Esophagus mucosa (tissue), 1 donor: ENCODE measurements around the gene PTPRN2. TPM values are rescaled to one million over a fixed set of nuclear protein-coding genes. Genes with fewer than 3 reads are reported as not detected.

Experiments used
- ATAC-seq: fragments of 200-7000 bp; cut with Tn5 transposase; one replicate; pipeline ENCODE4 v1.9.1; 2020
- total RNA-seq: library from RNA; stranded (reverse); gene quantifications from one replicate; pipeline ENCODE4 v1.2.4, GENCODE V29; 2023
- donor health status: DM: yes; HTN: yes; CAD: no.

PTPRN2 gene
- total RNA-seq, 1 donor from 2014 or later, result 0.44 TPM

DNA sequence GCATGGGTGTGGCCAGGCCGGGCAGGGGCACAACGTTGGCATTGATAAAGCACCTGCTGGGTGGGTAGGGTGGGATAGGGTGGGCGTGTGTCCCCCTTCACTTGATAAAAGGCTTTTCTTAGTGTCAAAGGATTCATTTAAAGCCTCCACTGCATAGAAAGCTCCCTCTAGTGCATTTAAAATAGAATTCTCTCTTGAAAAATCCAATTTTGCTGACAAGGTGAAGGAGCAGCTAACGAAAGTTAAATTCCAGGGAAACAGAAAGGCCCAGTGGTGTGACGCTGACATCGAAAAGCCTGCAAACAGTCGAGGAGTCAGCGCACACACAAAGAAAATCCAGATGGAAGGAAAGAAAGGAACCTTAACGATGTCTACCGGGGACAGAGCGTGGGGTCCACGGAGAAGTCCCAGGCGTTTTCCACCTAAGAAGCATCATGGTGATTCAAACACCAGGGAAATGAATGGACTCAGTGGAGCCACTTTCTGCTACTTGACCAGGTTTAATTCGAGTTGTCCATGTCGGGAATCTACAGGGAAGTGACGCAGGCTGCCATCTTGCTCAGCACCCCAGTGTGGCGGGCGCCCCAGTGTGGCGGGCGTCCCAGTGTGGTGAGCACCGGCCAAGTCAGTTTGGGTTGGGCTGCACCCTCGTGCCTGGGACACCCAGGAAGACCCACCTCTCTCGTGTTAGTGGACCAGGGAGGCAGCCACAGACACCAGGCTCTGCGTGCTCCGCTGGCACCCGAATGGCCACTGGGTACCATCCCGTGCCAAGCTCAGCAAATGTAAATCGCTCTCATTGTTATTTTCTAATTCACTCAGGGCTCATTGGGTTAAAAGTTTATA, 1033.0 kb downstream of the PTPRN2 start:
- no peak for ATAC-seq

DNA sequence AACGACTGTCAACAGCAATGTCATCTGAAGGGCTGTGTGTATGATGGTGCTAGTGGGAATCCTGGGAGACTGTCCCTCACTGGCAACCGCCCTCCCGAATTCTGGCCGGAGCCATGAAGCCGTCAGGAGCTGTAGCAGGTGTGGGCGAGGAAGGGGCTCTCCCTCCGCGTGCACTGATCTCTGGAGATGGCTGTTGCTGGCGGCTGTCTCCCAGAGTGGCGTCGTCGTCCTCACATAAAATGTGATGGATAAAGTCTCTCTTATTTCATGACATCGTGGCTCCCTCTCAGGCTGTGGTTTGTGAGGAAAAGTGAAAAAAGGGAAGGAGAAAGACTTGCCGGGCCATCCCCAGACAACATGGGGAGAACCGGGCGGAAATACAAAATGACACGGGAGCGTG, 1034.4 kb downstream of the PTPRN2 start:
- ATAC-seq, result no peak

DNA sequence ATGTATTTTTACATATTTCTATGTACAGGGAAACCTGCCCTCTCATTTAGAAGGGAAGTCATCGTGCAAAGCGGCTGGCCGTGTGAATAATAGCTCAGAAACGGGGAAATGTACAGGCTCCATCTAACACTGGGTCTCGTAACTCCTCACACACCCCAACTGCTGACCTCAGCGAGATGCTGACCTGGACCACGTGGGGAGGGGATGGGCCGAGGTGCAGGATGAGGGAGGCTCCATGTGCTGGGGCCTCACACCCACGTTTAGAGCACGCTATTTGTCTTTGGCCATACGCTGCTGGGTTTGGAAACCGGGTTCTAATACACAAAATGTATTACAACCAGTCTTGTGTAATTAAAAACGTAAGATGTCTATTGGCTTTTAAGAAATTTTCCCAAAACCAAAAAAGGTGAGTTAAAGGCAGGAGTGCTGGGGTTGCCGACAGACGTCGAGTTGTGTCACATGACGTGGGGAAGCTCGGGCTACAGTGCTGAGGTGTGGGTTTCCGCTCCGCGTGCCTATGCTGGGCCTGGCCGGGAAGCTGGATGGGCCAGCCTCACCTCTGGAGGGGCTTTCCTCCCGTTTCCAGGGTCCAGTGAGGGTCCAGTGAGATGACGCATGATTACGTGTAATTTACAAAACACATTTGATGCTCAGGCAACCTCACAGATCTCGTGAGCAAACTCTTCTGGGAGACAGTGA, 1035.2 kb downstream of the PTPRN2 start:
- ATAC-seq, result no peak

DNA sequence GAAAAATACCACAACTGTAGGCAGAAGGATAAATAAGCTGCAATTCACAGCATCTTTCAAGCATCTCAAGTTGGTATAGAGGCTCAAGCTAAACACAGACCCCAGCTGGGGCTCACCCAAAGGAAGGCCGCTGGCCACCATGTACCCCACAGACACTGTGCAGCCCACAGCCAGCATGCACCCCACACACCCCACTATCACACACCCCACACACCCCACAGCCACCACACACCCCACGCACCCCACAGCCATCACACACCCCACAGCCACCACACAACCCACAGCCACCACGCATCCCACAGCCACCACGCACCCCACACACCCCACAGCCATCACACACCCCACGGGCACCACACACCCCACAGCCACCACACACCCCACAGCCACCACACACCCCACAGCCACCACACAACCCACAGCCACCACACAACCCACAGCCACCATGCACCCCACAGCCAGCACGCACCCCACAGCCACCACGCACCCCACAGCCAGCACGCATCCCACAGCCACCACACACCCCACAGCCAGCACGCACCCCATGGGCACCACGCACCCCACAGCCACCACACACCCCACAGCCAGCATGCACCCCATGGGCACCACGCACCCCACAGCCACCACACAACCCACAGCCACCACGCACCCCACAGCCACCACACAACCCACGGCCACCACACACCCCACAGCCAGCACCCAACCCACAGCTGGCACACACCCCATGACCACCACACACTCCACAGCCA, 1036.1 kb downstream of the PTPRN2 start:
- ATAC-seq, result no peak

DNA sequence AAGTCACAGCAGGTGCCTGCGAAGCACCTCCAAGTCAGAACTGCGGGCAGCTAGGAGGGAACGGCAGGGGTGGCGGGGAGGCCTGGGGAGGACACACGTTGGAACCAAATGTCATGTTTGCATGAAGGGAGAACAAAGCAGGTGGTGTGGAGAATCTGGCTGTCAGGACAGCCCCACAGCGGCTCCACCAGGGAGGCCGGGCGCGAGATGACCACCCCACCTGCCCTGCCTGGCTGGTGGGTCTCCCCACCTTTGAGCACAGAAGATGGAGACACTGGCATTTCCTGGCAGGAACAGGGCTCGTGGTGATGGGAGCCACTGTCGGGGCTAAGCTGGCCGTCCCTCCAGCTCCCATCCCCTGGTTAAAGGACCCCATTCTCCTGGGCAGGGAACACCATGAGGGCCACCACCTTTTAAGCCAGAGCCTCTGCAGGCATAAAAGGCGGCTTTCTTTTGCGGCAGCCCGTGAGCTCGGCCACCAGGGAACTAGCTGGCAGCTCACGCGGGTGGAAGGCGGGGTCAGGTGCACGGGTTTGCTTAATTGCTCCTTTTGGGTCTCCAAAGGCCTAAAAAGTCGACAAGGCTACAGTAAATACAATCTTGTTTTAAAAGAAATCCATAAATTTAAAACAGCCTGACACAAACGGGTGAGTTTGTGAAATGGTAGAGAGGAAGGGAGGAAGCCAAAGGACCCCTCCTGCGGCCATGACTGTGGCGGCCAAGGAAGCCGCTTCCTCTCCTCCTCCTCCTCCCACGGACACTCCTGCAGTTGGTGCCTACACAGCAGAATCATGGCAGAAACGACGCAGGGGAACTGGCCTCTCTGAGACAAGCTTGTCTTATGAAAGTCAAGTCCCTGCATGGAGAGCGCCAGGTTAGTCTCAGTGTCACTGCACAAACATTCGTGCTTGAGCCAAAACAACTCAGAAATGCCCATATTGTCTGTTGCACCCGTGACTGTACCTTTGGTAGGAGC, 1037.0 kb downstream of the PTPRN2 start:
- no peak for ATAC-seq

DNA sequence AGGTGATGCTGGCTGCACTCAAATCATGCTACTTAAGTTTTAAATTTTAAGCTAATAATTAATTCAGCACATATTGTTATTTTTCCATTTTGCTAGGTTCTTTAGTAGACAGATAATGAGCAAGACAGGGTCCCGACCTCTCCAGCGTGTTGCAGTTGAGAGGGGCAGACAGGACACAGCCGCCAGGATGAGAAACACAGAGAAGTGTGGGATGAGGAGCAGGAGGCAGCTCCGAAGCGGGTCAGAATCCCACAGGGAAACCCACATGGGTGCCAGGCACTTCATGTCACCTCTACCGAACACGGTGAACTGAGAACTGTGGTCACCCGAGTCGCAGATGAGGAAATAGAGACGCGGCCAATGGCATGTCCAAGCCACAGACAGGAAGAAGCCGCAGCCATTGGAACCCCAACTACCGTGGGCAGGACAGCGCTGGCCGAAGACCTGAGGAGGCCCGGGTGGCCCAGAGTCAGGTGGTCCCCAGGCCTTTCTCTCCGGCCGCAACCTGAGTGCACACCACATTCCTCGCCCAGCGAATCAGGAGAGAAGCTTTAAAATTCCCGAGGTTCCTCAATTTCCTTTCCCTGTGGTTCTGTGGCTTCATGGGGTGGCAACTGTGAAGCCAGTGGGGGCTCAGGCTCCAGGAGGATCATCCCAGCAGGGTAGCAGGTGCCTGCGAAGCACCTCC, 1037.9 kb downstream of the PTPRN2 start:
- no peak for ATAC-seq

DNA sequence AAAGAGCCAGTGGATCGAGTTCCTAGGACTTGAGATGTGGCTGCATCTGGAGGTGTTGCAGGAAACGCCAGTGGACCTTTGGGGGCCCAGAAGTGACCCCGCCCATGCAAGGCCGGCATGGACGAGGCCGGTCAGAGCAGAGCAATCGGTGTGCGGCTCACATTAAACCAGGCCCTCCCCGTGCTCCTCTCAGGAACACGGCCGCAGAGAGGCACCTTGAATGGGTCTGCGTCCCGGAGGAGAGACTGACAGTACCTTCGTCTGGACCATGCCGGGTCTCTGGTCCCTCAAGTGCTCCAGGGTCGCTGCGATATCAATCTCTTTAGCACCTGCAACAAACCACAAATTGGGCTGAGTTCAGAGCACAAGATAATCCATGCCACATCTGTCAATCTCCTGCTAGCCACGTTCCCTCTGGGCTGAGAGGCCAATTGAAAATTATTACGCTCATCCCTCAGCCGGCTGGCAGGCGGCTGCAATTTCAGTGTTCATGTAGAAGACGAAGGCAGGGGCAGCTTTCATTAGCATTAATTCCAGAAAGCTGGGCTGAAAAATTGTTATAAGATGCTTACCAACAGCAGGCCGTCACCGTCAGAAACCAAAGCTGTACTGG, 1038.8 kb downstream of the PTPRN2 start:
- no peak for ATAC-seq

DNA sequence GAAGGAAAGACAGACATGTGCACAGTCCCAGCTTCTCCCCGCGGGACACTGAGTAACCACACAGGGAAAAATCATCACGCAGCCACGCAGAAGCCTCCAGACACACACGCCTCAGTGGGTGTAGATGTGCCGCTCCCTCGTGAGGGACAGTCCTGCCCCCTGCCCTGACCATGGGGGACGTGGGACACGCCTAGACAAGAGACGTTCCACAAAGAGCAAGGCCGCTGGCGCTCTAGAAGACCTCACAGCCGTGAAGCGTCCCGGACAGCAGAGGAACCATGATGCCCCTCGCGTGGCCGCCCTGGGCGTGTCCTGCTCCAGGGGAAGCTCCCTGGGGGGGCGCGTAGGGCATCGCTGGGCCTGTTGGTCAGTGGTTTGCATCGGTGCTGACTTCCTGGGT, 1040.0 kb downstream of the PTPRN2 start:
- no peak for ATAC-seq

DNA sequence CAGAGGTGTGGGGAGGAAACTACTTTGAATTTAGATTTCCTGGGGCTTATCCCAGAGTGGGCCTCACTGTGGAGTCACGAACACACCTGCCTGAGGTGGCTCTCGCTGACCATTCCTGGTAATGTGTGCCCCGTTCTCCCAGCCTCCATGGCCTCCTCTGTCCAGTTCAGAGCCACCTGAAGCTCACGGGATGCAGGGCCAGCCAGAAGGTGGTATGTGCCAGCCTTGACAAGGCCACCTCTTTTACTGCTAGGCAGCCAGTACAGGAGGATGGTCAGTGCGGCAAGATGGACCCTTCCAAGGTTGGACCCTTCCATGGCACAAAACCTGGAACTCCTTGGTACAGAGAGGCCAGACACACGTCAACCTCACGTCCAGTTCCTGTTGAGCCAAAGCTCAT, 1040.5 kb downstream of the PTPRN2 start:
- ATAC-seq, result no peak

DNA sequence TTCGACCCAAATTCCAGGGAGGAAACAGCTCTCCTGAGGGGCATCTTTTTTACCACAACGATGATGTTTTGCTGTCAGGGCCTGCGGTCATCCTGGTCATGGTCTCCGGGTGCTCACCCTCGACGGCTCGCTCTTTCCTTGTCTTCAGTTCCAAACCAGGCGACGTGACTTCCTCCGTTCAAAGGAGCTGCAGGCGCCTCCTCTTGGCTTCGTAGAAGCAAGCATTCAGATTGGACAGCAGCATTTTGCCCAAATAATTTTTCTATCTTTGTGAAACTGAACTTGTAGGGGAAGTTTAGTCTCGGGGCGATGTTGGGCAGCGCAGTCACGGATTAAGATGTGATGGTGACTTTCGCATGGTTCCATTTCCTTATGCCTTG, 1042.0 kb downstream of the PTPRN2 start:
- no peak for ATAC-seq

DNA sequence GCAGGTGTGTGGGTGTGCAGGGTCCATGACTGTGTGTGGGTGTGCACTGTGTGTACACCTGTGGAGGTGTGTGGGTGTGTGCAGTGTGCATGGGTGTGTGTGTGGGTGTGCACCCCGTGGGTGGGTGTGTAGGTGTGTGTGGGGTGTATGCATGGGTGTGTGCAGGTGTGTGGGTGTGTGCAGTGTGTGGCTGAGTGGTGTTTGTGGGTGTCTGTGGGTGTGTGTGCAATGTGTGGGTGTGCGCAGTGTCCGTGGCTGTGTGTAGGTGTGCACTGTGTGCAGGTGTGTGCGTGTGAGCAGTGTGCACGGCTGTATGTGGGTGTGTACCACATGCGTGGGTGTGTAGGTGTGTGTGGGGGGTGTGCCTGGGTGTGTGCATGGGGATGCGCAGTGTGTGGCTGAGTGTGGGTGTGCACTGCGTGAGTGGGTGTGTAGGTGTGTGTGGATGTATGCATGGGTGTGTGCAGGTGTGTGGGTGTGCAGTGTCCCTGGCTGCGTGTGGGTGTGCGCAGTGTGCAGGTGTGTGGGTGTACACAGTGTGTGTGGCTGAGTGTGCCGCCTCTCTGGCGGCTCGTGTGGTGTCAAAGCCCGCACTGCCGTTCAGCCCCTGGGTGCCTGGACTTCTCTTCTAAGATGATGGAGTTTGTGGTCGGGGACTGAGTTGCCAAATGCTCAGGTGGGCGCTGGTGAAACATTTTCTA, 1042.5 kb downstream of the PTPRN2 start:
- ATAC-seq, result peak; percentile 35

DNA sequence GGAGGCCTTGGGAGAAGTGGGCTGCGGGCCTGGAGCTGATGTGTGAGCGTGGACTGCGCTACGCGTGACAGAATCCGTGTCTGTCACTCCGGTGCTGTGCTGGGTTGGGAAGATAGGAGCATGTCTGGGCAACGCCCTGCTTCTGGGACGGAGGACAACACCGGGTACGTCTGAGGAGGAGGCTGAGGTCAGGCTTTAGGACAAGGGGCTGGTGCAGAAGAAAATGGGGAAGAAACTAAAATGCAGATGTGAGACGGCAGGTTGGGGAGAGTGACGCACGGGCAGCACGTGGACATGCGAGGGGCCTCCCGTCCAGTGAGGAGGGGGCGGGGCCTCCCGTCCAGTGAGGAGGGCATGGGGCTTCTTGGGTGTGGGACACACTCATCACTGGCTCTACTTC, 1043.4 kb downstream of the PTPRN2 start:
- ATAC-seq, result no peak

DNA sequence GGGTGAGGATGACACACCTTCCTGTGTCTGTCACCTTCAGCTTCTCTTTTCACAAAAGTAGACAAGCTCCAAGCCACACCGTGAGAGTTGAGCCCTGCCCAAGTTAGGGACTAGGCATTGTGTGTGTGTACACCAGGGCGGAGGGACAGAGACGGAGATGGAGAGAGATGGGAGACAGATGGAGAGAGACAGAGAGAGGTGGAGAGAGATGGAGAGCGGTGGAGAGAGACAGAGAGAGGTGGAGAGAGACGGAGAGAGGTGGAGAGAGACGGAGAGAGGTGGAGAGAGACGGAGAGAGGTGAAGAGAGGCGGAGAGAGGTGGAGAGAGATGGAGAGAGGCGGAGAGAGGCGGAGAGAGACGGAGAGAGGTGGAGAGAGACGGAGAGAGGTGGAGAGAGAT, 1043.8 kb downstream of the PTPRN2 start:
- ATAC-seq, result no peak

DNA sequence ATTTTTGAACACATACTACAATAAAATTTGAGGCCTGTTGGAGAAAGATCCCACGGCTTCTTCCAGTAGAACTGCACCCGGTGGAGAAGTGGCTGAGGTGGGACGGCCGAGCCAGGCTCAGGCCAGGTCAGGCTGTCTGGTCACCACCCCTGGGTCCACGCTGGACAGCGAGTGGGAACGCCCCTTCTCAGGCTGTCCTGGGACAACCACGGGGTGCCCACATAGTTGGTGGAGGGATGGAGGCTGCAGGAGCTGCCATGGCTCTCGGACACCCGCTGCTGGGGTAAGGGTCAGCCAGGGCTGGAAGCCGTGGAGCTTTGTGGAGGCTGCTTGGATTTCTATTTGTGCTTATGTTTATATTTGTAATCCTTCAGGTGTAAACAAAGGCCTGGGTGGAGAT, 1044.3 kb downstream of the PTPRN2 start:
- ATAC-seq, result no peak

DNA sequence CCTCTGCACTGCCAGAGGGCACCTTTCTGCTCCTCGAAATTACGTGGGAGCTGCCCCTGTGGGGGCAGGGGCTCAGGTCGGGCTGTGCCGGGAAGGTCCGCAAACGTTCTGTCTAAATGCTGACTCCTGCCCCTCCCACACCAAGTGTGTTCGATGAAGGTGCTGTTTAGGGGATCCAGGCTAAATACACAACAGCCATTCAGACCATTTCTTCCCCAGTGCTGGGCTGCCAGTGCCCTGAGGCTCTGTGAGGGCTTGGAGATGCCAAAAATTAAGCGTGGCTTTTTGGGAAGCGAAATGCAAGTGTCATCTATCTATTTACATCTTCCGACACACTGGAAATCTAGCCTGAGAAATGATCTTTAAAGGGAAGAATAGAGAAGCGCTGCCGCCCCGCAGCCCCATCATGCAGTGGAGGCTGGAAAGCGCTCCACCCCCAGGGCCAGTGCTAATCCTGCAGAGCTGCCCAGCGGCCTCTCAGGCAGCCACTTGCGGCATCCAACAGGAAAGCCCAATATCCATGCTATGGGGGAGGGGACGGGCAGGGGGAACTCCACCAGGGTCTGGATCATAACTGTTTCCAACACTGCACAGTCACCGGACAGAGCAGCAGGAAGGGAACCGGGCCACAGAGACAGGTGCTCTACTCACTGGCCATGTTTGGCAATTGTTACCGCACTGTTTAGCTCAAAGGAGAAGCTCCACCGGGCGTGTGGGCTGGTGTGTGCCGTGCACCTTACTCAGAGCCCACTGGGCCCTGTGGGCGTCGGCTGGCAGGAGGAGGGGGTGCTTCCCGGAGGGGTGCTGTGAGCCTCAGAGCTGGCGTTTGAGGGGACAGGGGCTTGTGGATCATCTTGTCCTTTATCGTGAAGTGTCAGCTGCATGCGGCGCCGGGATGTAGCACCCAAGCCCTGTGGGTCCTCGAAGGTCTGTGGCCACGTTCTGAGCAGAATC, 1045.3 kb downstream of the PTPRN2 start:
- no peak for ATAC-seq

DNA sequence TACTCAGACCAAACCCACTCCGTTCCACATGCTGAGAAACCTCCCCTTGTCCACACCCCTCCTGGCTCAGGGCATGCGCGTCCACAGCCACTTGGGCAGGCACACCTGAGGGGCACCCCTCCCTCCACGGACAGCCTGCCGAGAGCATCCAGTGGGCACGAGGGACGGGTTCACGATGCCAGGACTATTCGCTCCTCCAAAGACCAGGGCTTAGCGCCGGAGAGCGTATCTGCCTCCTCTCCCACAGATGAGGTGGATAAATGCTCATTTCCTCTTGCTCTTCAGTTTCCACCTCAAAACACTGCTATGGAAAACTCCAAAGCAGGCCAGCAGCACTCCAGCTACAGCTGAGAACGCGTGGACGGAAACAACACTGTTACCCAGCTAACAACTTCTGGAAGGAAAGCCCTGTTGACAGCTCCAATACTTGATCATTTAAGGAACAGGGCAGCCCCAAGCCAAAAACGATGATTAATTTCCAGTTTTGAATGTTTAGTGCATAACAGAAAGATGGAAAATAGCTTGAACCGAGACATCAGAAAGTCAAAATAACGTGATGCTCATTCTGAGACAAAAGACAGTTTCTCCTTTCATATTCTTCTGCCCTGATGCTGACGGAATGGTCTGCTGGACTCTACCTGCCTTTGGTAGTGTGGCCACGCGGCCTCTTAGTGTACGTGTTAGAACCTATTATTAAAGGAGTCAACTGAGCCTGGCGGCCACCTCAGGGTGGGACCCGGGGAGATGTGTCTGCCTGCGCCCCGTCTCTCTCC, 1046.1 kb downstream of the PTPRN2 start:
- ATAC-seq, result no peak

DNA sequence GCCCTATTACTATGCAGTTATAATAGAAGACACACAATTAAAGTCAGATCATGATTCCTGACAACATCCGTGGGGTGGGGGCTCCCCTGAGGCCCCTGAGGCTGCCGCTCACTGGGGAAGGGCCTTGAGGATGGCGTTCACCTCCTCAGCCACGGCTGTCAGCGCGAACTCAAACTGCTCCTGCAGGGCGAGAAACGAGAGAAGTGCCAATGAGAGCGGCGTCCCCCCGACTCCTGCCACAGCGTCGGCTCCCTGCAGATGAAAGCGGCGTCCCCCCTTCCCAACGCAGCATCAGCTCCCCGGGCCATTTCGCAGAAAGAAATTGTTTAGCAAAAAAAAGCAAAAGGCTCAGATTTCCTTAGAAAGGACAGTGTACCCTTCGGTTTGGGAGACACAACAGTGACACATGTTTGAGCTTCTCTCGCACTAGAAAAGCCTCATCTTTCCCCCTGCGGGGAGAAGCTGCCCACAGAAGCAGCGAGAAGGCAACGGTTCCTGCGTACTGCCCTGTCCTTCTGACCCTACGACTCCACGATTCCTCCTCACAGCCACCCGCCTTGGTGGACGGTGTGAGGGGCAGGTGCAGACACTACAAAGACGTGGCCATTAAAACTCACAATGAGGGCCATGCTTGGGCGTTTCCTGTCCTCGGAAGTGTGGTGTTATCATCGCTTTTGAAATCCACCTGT, 1046.9 kb downstream of the PTPRN2 start:
- ATAC-seq, result no peak

DNA sequence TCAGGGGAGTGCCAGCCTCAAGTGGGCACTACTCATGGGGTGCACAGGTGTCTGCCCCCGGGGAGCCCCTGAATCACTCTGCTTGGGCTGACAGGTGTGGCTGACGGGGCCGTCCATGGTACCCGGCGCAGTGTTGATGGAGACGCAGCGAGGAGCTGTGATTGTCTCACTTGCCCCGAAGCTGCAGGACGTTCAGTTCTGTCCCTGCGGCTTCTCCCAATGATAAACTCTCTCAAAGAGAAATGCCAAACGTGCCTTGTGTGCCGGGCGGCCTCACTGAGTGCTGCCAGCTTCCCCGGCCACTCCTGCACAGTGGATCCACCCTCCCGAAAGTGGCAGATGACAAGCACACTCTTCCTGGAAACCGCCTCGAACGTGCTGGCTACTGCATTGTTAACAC, 1047.6 kb downstream of the PTPRN2 start:
- ATAC-seq, result no peak
